Parathyroid adenoma (tissue), 2 donors: ENCODE results near the gene SLC5A9.

Source experiments
- H2AFZ ChIP-seq: fragments of 300-600 bp; sonication (generic); one replicate; pipeline ENCODE4 v1.7.0; 2017; ENCODE audit warnings: antibody characterized with exemption, mild to moderate bottlenecking
- H3K27ac ChIP-seq: fragments of 300-600 bp; sonication (generic); one replicate; pipeline ENCODE4 v1.7.0; 2017
- H3K27me3 ChIP-seq: fragments of 300-600 bp; sonication (generic); one replicate; pipeline ENCODE4 v1.7.0; 2017; ENCODE audit warnings: low read length; ENCODE audit not compliant: control insufficient read depth, insufficient read depth
- H3K36me3 ChIP-seq: fragments of 300-600 bp; sonication (generic); one replicate; pipeline ENCODE4 v1.7.0; 2017; ENCODE audit warnings: low read length; ENCODE audit not compliant: control insufficient read depth, insufficient read depth
- H3K4me1 ChIP-seq: fragments of 300-600 bp; sonication (generic); one replicate; pipeline ENCODE4 v1.7.0; 2017; ENCODE audit warnings: control low read depth
- H3K4me2 ChIP-seq: fragments of 300-600 bp; sonication (generic); one replicate; pipeline ENCODE4 v1.7.0; 2017; ENCODE audit warnings: low read length
- H3K4me3 ChIP-seq: fragments of 300-600 bp; sonication (generic); one replicate; pipeline ENCODE4 v1.7.0; 2017; ENCODE audit warnings: low read depth, low read length
- H3K79me2 ChIP-seq: fragments of 300-600 bp; sonication (generic); one replicate; pipeline ENCODE4 v1.7.0; 2017; ENCODE audit warnings: control low read depth
- H3K9ac ChIP-seq: fragments of 300-600 bp; sonication (generic); one replicate; pipeline ENCODE4 v1.7.0; 2017; ENCODE audit warnings: mild to moderate bottlenecking
- H3K9me3 ChIP-seq: fragments of 300-600 bp; sonication (generic); one replicate; pipeline ENCODE4 v1.7.0; 2017; ENCODE audit warnings: low read length; ENCODE audit not compliant: control insufficient read depth
- TF ChIP-seq, protein P1 (sequence below): fragments of 300-600 bp; sonication (generic); IDR thresholded peaks from one replicate; pipeline ENCODE4 v1.7.0; 2017; ENCODE audit warnings: antibody characterized with exemption, mild to moderate bottlenecking
- donor health status: primary hyperparathyroidism.

SLC5A9 gene

GRCh38 chr1:48221122-48221521 is 1.4 kb upstream of the SLC5A9 start:
- H3K9ac ChIP-seq, result no peak overlapping the region
- H3K4me3 ChIP-seq, result no peak overlapping the region
- TF ChIP-seq, protein P1, sequence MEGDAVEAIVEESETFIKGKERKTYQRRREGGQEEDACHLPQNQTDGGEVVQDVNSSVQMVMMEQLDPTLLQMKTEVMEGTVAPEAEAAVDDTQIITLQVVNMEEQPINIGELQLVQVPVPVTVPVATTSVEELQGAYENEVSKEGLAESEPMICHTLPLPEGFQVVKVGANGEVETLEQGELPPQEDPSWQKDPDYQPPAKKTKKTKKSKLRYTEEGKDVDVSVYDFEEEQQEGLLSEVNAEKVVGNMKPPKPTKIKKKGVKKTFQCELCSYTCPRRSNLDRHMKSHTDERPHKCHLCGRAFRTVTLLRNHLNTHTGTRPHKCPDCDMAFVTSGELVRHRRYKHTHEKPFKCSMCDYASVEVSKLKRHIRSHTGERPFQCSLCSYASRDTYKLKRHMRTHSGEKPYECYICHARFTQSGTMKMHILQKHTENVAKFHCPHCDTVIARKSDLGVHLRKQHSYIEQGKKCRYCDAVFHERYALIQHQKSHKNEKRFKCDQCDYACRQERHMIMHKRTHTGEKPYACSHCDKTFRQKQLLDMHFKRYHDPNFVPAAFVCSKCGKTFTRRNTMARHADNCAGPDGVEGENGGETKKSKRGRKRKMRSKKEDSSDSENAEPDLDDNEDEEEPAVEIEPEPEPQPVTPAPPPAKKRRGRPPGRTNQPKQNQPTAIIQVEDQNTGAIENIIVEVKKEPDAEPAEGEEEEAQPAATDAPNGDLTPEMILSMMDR, result no peak
- no peaks in the 10 kb centered on the region for H3K4me1 ChIP-seq
- H3K36me3 ChIP-seq, result no peaks in the 10 kb centered on the region
- no peak overlapping the region for H3K27ac ChIP-seq
- no peak overlapping the region for H3K4me2 ChIP-seq
- no peaks in the 10 kb centered on the region for H3K27me3 ChIP-seq
- no peak overlapping the region for H2AFZ ChIP-seq
- H3K79me2 ChIP-seq, result no peaks in the 10 kb centered on the region
- H3K9me3 ChIP-seq, result no peaks in the 10 kb centered on the region

DNA sequence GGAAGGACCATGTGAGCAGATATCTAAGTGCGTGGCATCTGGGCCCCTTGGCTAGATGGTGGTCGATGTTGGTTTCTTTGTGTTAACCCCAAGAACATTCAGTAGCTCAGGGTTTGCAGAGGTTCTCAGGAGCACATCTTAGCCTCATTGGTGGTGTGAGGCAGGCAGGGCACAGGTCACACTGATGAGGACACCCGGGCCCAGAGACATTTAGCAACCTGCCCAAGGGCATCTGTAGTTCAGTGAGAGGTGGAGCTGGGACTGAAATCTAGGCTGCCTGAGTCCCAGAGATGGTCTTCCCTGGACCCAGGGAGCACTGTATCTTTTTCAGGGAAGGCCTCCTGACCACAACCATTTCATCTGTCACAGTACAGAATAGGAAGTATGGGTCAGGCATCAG is 859 bp upstream of the SLC5A9 start:
- Histone ChIP-seq H3K4me1 (no peaks in the 10 kb centered on the region), H2AFZ (no peak overlapping the region), H3K4me2 (no peak overlapping the region), H3K79me2 (no peaks in the 10 kb centered on the region), H3K9ac (no peak overlapping the region), H3K36me3 (no peaks in the 10 kb centered on the region), H3K4me3 (no peak overlapping the region), H3K27ac (no peak overlapping the region), H3K27me3 (no peaks in the 10 kb centered on the region), H3K9me3 (no peaks in the 10 kb centered on the region)
- TF ChIP-seq, protein P1, result no peak

GRCh38 chr1:48223366-48224240 is 1.1 kb downstream of the SLC5A9 start:
- TF ChIP-seq, protein P1, result no peak
- Histone ChIP-seq H3K9ac (no peak overlapping the region), H3K4me2 (no peak overlapping the region), H3K36me3 (no peaks in the 10 kb centered on the region), H3K4me1 (no peaks in the 10 kb centered on the region), H3K9me3 (no peaks in the 10 kb centered on the region), H3K27me3 (no peaks in the 10 kb centered on the region), H3K79me2 (no peaks in the 10 kb centered on the region), H3K4me3 (no peak overlapping the region), H2AFZ (no peak overlapping the region), H3K27ac (no peak overlapping the region)

- TF ChIP-seq, protein P1, result no peak
Observed at GRCh38 chr1:48224791-48225190, 2.3 kb downstream of the SLC5A9 start.

DNA sequence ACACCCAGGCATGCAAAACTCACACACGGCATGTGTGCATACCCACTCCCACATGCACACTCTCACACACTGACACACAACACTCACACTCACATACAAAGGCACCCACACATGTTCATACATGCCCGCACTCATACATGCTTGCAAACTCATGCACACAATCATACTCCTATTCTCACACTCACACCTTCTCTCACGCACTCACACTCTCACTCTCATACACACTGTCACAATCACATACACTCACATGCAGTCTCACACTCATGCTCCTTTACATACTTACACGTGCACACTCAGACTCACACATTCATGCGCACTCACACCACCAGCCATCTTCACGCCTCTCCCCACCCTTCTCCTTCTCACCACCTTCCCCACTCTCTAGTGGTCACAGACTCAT is 3.1 kb downstream of the SLC5A9 start:
- Histone ChIP-seq H3K27me3 (no peaks in the 10 kb centered on the region), H3K79me2 (no peaks in the 10 kb centered on the region), H3K27ac (no peak overlapping the region), H2AFZ (no peak overlapping the region), H3K36me3 (no peaks in the 10 kb centered on the region), H3K4me2 (no peak overlapping the region), H3K4me3 (no peak overlapping the region), H3K9ac (no peak overlapping the region), H3K4me1 (no peaks in the 10 kb centered on the region), H3K9me3 (no peaks in the 10 kb centered on the region)
- TF ChIP-seq, protein P1, result no peak

More at GRCh38 chr1:48224791-48225190, 2.3 kb downstream of the SLC5A9 start:
- Histone ChIP-seq H3K4me1 (no peaks in the 10 kb centered on the region), H3K36me3 (no peaks in the 10 kb centered on the region), H3K4me3 (no peak overlapping the region), H3K9ac (no peak overlapping the region), H3K9me3 (no peaks in the 10 kb centered on the region), H2AFZ (no peak overlapping the region), H3K79me2 (no peaks in the 10 kb centered on the region), H3K4me2 (no peak overlapping the region), H3K27ac (no peak overlapping the region), H3K27me3 (no peaks in the 10 kb centered on the region)
